ENCODE measurements around the gene IL17RB. TPM values are rescaled to one million over a fixed set of nuclear protein-coding genes. Genes with fewer than 3 reads are reported as not detected.

IL17RB gene
- total RNA-seq, 1 donor from 2014 or later: 2.5 TPM

- no peak for DNase-seq (ENCODE audit: low read depth)
- H3K4me3 ChIP-seq (ENCODE audit: low read depth, low read length): no peak overlapping the region
- no peak for TF ChIP-seq CTCF (conservative IDR thresholded peaks at IDR 0.05; ENCODE audit: low read depth, low read length)
Measured at GRCh38 chr3:53830944-53831343, 15.4 kb upstream of the IL17RB start.

GRCh38 chr3:53833053-53833645 is 13.2 kb upstream of the IL17RB start:
- no peak overlapping the region for H3K4me3 ChIP-seq (ENCODE audit: low read depth, low read length)
- no peak for TF ChIP-seq CTCF (conservative IDR thresholded peaks at IDR 0.05; ENCODE audit: low read depth, low read length)
- DNase-seq (ENCODE audit: low read depth): no peak

- no peak overlapping the region for H3K4me3 ChIP-seq (ENCODE audit: low read depth, low read length)
- no peak for TF ChIP-seq CTCF (conservative IDR thresholded peaks at IDR 0.05; ENCODE audit: low read depth, low read length)
- no peak for DNase-seq (ENCODE audit: low read depth)
Measured at GRCh38 chr3:53833700-53834099, 12.7 kb upstream of the IL17RB start.

GRCh38 chr3:53834429-53835095 is 11.8 kb upstream of the IL17RB start:
- no peak for TF ChIP-seq CTCF (conservative IDR thresholded peaks at IDR 0.05; ENCODE audit: low read depth, low read length)
- no peak for DNase-seq (ENCODE audit: low read depth)
- H3K4me3 ChIP-seq (ENCODE audit: low read depth, low read length): no peak overlapping the region

GRCh38 chr3:53835257-53835656 is 11.1 kb upstream of the IL17RB start:
- TF ChIP-seq CTCF (conservative IDR thresholded peaks at IDR 0.05; ENCODE audit: low read depth, low read length): no peak
- H3K4me3 ChIP-seq (ENCODE audit: low read depth, low read length): no peak overlapping the region
- DNase-seq (ENCODE audit: low read depth): no peak

GRCh38 chr3:53836084-53836872 is 10.1 kb upstream of the IL17RB start:
- DNase-seq (ENCODE audit: low read depth): no peak
- no peak overlapping the region for H3K4me3 ChIP-seq (ENCODE audit: low read depth, low read length)
- no peak for TF ChIP-seq CTCF (conservative IDR thresholded peaks at IDR 0.05; ENCODE audit: low read depth, low read length)
